ENCODE measurements around the gene TRAFD1.

DNA sequence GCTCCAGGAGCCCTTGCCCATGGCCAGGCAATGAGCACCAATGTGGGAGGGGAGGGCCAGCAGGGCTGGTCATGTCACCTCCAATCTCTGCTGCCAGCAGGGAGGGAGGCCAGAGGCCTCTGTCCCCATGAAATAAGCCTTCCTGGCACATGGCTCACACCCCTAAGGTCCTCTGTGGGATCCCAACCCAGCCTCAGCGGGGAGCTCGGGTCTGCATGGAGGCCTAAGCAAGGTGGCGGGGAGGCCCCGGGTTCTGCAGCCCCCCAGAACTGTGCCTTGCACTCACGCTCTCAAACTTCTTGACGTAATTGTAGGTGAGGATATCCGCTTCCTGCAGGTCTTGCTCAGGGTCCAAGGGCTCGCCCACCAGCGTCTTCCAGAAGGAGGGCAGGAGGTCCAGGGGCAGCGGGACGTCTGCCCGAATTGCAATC lies 41.7 kb downstream of the TRAFD1 start:
- TF ChIP-seq POLR2AphosphoS5 (IDR thresholded peaks at IDR 0.05) (no peak), EP300 (IDR thresholded peaks at IDR 0.05) (no peak)
- TF ChIP-seq, protein P1, sequence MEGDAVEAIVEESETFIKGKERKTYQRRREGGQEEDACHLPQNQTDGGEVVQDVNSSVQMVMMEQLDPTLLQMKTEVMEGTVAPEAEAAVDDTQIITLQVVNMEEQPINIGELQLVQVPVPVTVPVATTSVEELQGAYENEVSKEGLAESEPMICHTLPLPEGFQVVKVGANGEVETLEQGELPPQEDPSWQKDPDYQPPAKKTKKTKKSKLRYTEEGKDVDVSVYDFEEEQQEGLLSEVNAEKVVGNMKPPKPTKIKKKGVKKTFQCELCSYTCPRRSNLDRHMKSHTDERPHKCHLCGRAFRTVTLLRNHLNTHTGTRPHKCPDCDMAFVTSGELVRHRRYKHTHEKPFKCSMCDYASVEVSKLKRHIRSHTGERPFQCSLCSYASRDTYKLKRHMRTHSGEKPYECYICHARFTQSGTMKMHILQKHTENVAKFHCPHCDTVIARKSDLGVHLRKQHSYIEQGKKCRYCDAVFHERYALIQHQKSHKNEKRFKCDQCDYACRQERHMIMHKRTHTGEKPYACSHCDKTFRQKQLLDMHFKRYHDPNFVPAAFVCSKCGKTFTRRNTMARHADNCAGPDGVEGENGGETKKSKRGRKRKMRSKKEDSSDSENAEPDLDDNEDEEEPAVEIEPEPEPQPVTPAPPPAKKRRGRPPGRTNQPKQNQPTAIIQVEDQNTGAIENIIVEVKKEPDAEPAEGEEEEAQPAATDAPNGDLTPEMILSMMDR (IDR thresholded peaks at IDR 0.05): no peak

Data from suprapubic skin (tissue), 4 donors.